Measurements from ENCODE around the gene KIAA1143. TPM values are rescaled to one million over a fixed set of nuclear protein-coding genes. Genes with fewer than 3 reads are reported as not detected.

The KIAA1143 gene
- total and polyA plus RNA-seq, 2 of the 13 experiments (the other 11 are each of a cell fraction or from before 2014, with no cell fraction given), result 9.9 to 27.2 TPM

- TF ChIP-seq GMEB1 (CRISPR knock-in tag; IDR thresholded peaks at IDR 0.05; ENCODE audit: borderline replicate concordance), result peak; percentile 99
- TF ChIP-seq PRMT3 (CRISPR knock-in tag; IDR thresholded peaks at IDR 0.05; ENCODE audit: borderline replicate concordance, low read depth), result 0 out of 2 replicates have a peak, but pooled peaks have one; percentile 87
- no peak for TF ChIP-seq SATB2 (CRISPR knock-in tag; IDR thresholded peaks at IDR 0.05)
- TF ChIP-seq ZNF383 (CRISPR knock-in tag; IDR thresholded peaks at IDR 0.05; ENCODE audit: borderline replicate concordance), result no peak
- peak; percentile 86; the same call in 1 of the 2 replicates for TF ChIP-seq DNMT3B (CRISPR knock-in tag; conservative IDR thresholded peaks at IDR 0.05)
- TF ChIP-seq TBL1XR1 (IDR thresholded peaks at IDR 0.05; ENCODE audit: borderline replicate concordance, low read length, partially characterized antibody), result no peak
- TF ChIP-seq ZBTB1 (CRISPR knock-in tag; IDR thresholded peaks at IDR 0.05; ENCODE audit: borderline replicate concordance), result no peak
- peak; percentile 67; the same call in 1 of the 2 replicates for TF ChIP-seq ZNF232 (CRISPR knock-in tag; IDR thresholded peaks at IDR 0.05; ENCODE audit: borderline replicate concordance)
- no peak for TF ChIP-seq ETS1 (CRISPR knock-in tag; IDR thresholded peaks at IDR 0.05)
- TF ChIP-seq BCLAF1 (IDR thresholded peaks at IDR 0.05), result no peak
- peak; percentile 98 for TF ChIP-seq MXI1 (IDR thresholded peaks at IDR 0.05; ENCODE audit: borderline replicate concordance, low read depth, low read length)
- TF ChIP-seq SP140L (CRISPR knock-in tag; IDR thresholded peaks at IDR 0.05; ENCODE audit: borderline replicate concordance), result no peak; the same call in 1 of the 2 replicates
- no peak; the same call in 1 of the 2 replicates for TF ChIP-seq SKIL (CRISPR knock-in tag; IDR thresholded peaks at IDR 0.05; ENCODE audit: borderline replicate concordance)
- TF ChIP-seq MXD1 (CRISPR knock-in tag; IDR thresholded peaks at IDR 0.05), result peak; percentile 54; the same call in 1 of the 2 replicates
- TF ChIP-seq ELF1 (CRISPR knock-in tag; IDR thresholded peaks at IDR 0.05), result peak; percentile 87
- TF ChIP-seq POGZ (CRISPR knock-in tag; IDR thresholded peaks at IDR 0.05), result peak; percentile 97
- TF ChIP-seq TRIM24 (CRISPR knock-in tag; IDR thresholded peaks at IDR 0.05), result no peak
- TF ChIP-seq ZNF619 (CRISPR knock-in tag; IDR thresholded peaks at IDR 0.05), result no peak; the same call in 1 of the 2 replicates
- no peak; the same call in 1 of the 2 replicates for TF ChIP-seq ZNF317 (CRISPR knock-in tag; IDR thresholded peaks at IDR 0.05)
- peak; percentile 57 for TF ChIP-seq ZNF589 (CRISPR knock-in tag; conservative IDR thresholded peaks at IDR 0.05)
- no peak for TF ChIP-seq HOXA7 (CRISPR knock-in tag; IDR thresholded peaks at IDR 0.05)
Measured at GRCh38 chr3:44761424-44762169, at the start of gene KIAA1143, which contains the start of gene KIF15 (continued).

Measured in HepG2 (cell line).